H1 (cell line): ENCODE measurements around the gene NRSN2. TPM values are rescaled to one million over a fixed set of nuclear protein-coding genes. Genes with fewer than 3 reads are reported as not detected.

Source experiments
- CTCF ChIA-PET: fragments of 300-600 bp; sonication (Branson Sonifier 250); formaldehyde crosslinking; loops from one replicate; lab custom pipeline; 2021; ENCODE audit not compliant: partially characterized antibody; lab: Charles Lee
- POLR2A ChIA-PET: fragments of 300-600 bp; sonication (Branson Sonifier 250); formaldehyde crosslinking; loops from one replicate; lab custom pipeline; 2021; ENCODE audit warnings: inconsistent platforms; ENCODE audit not compliant: partially characterized antibody; lab: Charles Lee
- DNase-seq, 2 experiments: peaks; one replicate each; pipeline versions ENCODE4 v3.0.0 to v3.0.0-alpha.2; 2010 to 2022; ENCODE audit warnings: low spot score in 2 of 2, low read depth in 1 of 2, mixed read lengths in 1 of 2
- FAIRE-seq: peaks from 2 replicates; lab custom pipeline; 2011; peaks lifted over from hg19 to GRCh38; lab: Jason Lieb, UNC
- H2AFZ ChIP-seq: 2 replicates; pipeline ENCODE4 v1.8.1; 2012; ENCODE audit warnings: low read length, inconsistent platforms
- H2AK5ac ChIP-seq: 2 replicates; pipeline ENCODE4 v1.6.1; 2013; ENCODE audit warnings: low read depth, low read length
- H2BK120ac ChIP-seq: replicated peaks from 2 replicates; pipeline ENCODE3; 2013; ENCODE audit warnings: low read depth, low read length, inconsistent platforms
- H2BK12ac ChIP-seq: 2 replicates; pipeline ENCODE4 v1.6.1; 2013; ENCODE audit warnings: low read depth, low read length
- H2BK15ac ChIP-seq: 2 replicates; pipeline ENCODE4 v1.6.1; 2013; ENCODE audit warnings: low read length
- H2BK20ac ChIP-seq: 2 replicates; pipeline ENCODE4 v1.6.1; 2013; ENCODE audit warnings: low read length
- H2BK5ac ChIP-seq: 2 replicates; pipeline ENCODE4 v1.6.1; 2013; ENCODE audit warnings: low read depth, low read length
- H3K14ac ChIP-seq: 2 replicates; pipeline ENCODE4 v1.6.1; 2013; ENCODE audit warnings: inconsistent platforms; ENCODE audit not compliant: insufficient read length
- H3K18ac ChIP-seq: 2 replicates; pipeline ENCODE4 v1.6.1; 2013; ENCODE audit warnings: low read length; ENCODE audit errors: extremely low read depth
- H3K23ac ChIP-seq: 2 replicates; pipeline ENCODE4 v1.6.1; 2013; ENCODE audit warnings: inconsistent platforms; ENCODE audit not compliant: insufficient read length
- H3K23me2 ChIP-seq: 2 replicates; pipeline ENCODE4 v1.6.1; 2013; ENCODE audit warnings: low read depth, low read length
- H3K27ac ChIP-seq: 2 replicates; pipeline ENCODE4 v1.6.1; 2011; ENCODE audit warnings: low read depth, low read length, inconsistent platforms
- H3K27me3 ChIP-seq, 4 experiments: replicated peaks in 1 of 4; 1 replicate in 1 of 4; 2 replicates in 3 of 4; pipeline versions ENCODE4 v1.6.1 to v1.8.1; 2011 to 2013; ENCODE audit warnings: low read length in 3 of 4, mild to moderate bottlenecking in 3 of 4, inconsistent platforms in 2 of 4, mixed read lengths in 2 of 4, moderate library complexity in 1 of 4; ENCODE audit not compliant: control insufficient read depth in 3 of 4, insufficient read depth in 3 of 4; ENCODE audit errors: extremely low read depth in 1 of 4
- H3K36me3 ChIP-seq, 4 experiments: 2 replicates each; pipeline versions ENCODE4 v1.6.1 to v1.8.1; 2011 to 2013; ENCODE audit warnings: mild to moderate bottlenecking in 4 of 4, low read length in 3 of 4, moderate library complexity in 2 of 4, control low read depth in 1 of 4, inconsistent platforms in 1 of 4; ENCODE audit not compliant: insufficient read depth in 4 of 4, control insufficient read depth in 2 of 4
- H3K4ac ChIP-seq: replicated peaks from 2 replicates; pipeline ENCODE3; 2013; ENCODE audit warnings: low read length, low read depth, mixed read lengths, inconsistent platforms; ENCODE audit not compliant: insufficient read length
- H3K4me1 ChIP-seq, 4 experiments: replicated peaks in 1 of 4; 1 replicate in 1 of 4; 2 replicates in 3 of 4; pipeline versions ENCODE4 v1.6.1 to v1.8.1; 2011 to 2013; ENCODE audit warnings: low read length in 3 of 4, inconsistent platforms in 2 of 4, mixed read lengths in 1 of 4; ENCODE audit not compliant: insufficient read depth in 4 of 4, control insufficient read depth in 3 of 4
- H3K4me2 ChIP-seq, 2 experiments: 2 replicates each; pipeline versions ENCODE4 v1.6.1 to v1.8.1; 2011 to 2013; ENCODE audit warnings: low read depth in 2 of 2, low read length in 2 of 2, control low read depth in 1 of 2, inconsistent platforms in 1 of 2, mild to moderate bottlenecking in 1 of 2; ENCODE audit not compliant: insufficient read depth in 1 of 2
- H3K4me3 ChIP-seq, 4 experiments: fragments of 200-600, 300-600 bp in 1 of 4; sonication (generic), shearing (Covaris generic), sonication (Bioruptor Twin) in 1 of 4; 2 replicates each; pipeline versions ENCODE4 v1.5.1 to v1.8.1; 2011 to 2016; ENCODE audit warnings: low read length in 4 of 4, low read depth in 3 of 4, control low read depth in 2 of 4, inconsistent platforms in 2 of 4, mild to moderate bottlenecking in 2 of 4, mixed read lengths in 1 of 4, moderate library complexity in 1 of 4; ENCODE audit not compliant: insufficient read depth in 2 of 4; ENCODE audit errors: extremely low read depth in 1 of 4
- H3K56ac ChIP-seq: replicated peaks from 2 replicates; pipeline ENCODE3; 2013; ENCODE audit warnings: low read depth, mild to moderate bottlenecking, mixed read lengths, low read length, inconsistent platforms; ENCODE audit not compliant: insufficient read length
- H3K79me1 ChIP-seq: 2 replicates; pipeline ENCODE4 v1.6.1; 2013; ENCODE audit warnings: low read depth, low read length, control low read depth
- H3K79me2 ChIP-seq, 2 experiments: 2 replicates each; pipeline versions ENCODE4 v1.6.1 to v1.8.1; 2012 to 2013; ENCODE audit warnings: low read length in 2 of 2, mild to moderate bottlenecking in 2 of 2, inconsistent platforms in 1 of 2; ENCODE audit not compliant: insufficient read depth in 2 of 2, control insufficient read depth in 1 of 2
- H3K9ac ChIP-seq, 4 experiments: replicated peaks in 1 of 4; 1 replicate in 1 of 4; 2 replicates in 3 of 4; pipeline versions ENCODE4 v1.6.1 to v1.8.1; 2011 to 2013; ENCODE audit warnings: low read depth in 3 of 4, low read length in 3 of 4, control low read depth in 2 of 4, mild to moderate bottlenecking in 2 of 4, moderate library complexity in 2 of 4, inconsistent platforms in 1 of 4; ENCODE audit errors: extremely low read depth in 1 of 4
- H3K9me3 ChIP-seq, 2 experiments: 2 replicates each; pipeline versions ENCODE4 v1.6.1 to v1.8.1; 2012 to 2013; ENCODE audit warnings: mild to moderate bottlenecking in 2 of 2, moderate library complexity in 2 of 2, control low read depth in 1 of 2, inconsistent platforms in 1 of 2, low read depth in 1 of 2, low read length in 1 of 2, mixed read lengths in 1 of 2; ENCODE audit not compliant: insufficient read depth in 2 of 2
- H4K20me1 ChIP-seq, 2 experiments: replicated peaks in 1 of 2; 2 replicates each; pipeline versions ENCODE3 to v1.8.1; 2011 to 2013; ENCODE audit warnings: inconsistent platforms in 2 of 2, low read length in 2 of 2, mild to moderate bottlenecking in 1 of 2; ENCODE audit not compliant: insufficient read depth in 2 of 2, control insufficient read depth in 1 of 2
- H4K5ac ChIP-seq: 2 replicates; pipeline ENCODE4 v1.6.1; 2013; ENCODE audit warnings: low read length, low read depth, mixed read lengths, inconsistent platforms; ENCODE audit not compliant: insufficient read length
- H4K8ac ChIP-seq: 2 replicates; pipeline ENCODE4 v1.8.0; 2013; ENCODE audit warnings: mild to moderate bottlenecking, moderate library complexity, low read length, inconsistent platforms; ENCODE audit not compliant: insufficient read depth; ENCODE audit errors: extremely low read depth
- H4K91ac ChIP-seq: replicated peaks from 2 replicates; pipeline ENCODE3; 2013; ENCODE audit warnings: low read length, mixed read lengths, inconsistent platforms; ENCODE audit not compliant: insufficient read length
- ASH2L ChIP-seq: fragments of 200-600, 300-600 bp; sonication (generic); IDR thresholded peaks from one replicate; pipeline ENCODE4 v1.7.1; 2017; ENCODE audit warnings: low read length
- CEBPB ChIP-seq: IDR thresholded peaks from 2 replicates; pipeline ENCODE4 v1.6.1; 2012; ENCODE audit warnings: low read depth, low read length
- E2F6 ChIP-seq: IDR thresholded peaks from 2 replicates; pipeline ENCODE4 v1.6.1; 2012; ENCODE audit warnings: inconsistent platforms
- GABPA ChIP-seq: IDR thresholded peaks from 2 replicates; pipeline ENCODE4 v1.6.1; 2011; ENCODE audit warnings: mild to moderate bottlenecking, low read length, moderate library complexity, borderline replicate concordance; ENCODE audit not compliant: insufficient read depth
- HDAC2 ChIP-seq, 2 experiments: fragments of 300-600 bp in 1 of 2; sonication (generic) in 1 of 2; IDR thresholded peaks; 2 replicates each; pipeline ENCODE4 v1.6.1; 2011 to 2012; ENCODE audit warnings: low read depth in 2 of 2, low read length in 2 of 2, mild to moderate bottlenecking in 2 of 2, moderate library complexity in 2 of 2, borderline replicate concordance in 1 of 2, inconsistent platforms in 1 of 2
- JUN ChIP-seq: IDR thresholded peaks from 2 replicates; pipeline ENCODE4 v1.6.1; 2011; ENCODE audit warnings: low read depth, mild to moderate bottlenecking, improper control_type of control experiment, low read length
- POLR2A ChIP-seq, 2 experiments: IDR thresholded peaks; 1 replicate in 1 of 2; 2 replicates in 1 of 2; pipeline ENCODE4 v1.6.1; 2011; ENCODE audit warnings: low read depth in 2 of 2, low read length in 2 of 2, mild to moderate bottlenecking in 2 of 2; ENCODE audit errors: control extremely low read depth in 1 of 2
- RBBP5 ChIP-seq: IDR thresholded peaks from 2 replicates; pipeline ENCODE4 v1.7.1; 2012; ENCODE audit warnings: low read depth, mild to moderate bottlenecking, inconsistent platforms, low read length, moderate library complexity, borderline replicate concordance
- RFX5 ChIP-seq: IDR thresholded peaks from 2 replicates; pipeline ENCODE4 v1.6.1; 2011; ENCODE audit warnings: low read depth, low read length, improper control_type of control experiment, borderline replicate concordance
- TBP ChIP-seq: IDR thresholded peaks from 2 replicates; pipeline ENCODE4 v1.6.1; 2011; ENCODE audit warnings: low read depth, low read length, improper control_type of control experiment
- WGBS, 2 experiments: shearing (Covaris generic) in 1 of 2; methylation state at CpG; one replicate each; pipeline versions ENCODE4 v1.1.6 to v1.1.7; 2013 to 2015; ENCODE audit warnings: low lambda C conversion rate in 2 of 2, mixed read lengths in 2 of 2, inconsistent platforms in 1 of 2, low coverage in 1 of 2, missing lambda C conversion rate in 1 of 2; ENCODE audit not compliant: insufficient replicate concordance in 2 of 2, insufficient coverage in 1 of 2, insufficient read length in 1 of 2; ENCODE audit errors: extremely low coverage in 1 of 2, missing lambda C conversion rate in 1 of 2; 5-methylcytosine and 5-hydroxymethylcytosine counted together
- polyA plus RNA-seq, 7 experiments: library from polyadenylated mRNA; depleted of rRNA in 3 of 7; stranded (reverse) in 5 of 7; unstranded in 2 of 7; fragments of >200 nt in 5 of 7; fragments of 200-250 nt in 2 of 7; gene quantifications; 1 replicate in 5 of 7; 2 replicates in 1 of 7; 4 replicates in 1 of 7; pipeline versions ENCODE4 v1.2.1 to v1.2.3, GENCODE V29; 2011 to 2013; ENCODE audit warnings: missing spikeins in 2 of 7, mixed read lengths in 2 of 7
- total RNA-seq: library from RNA; stranded (reverse); fragmentation: NEBNext Ultra II Directional; extraction: Animal tissue kit (Norgen Biotek cat#: 25700); gene quantifications from 2 replicates; pipeline ENCODE4 v1.2.1, GENCODE V29; 2021

NRSN2 gene
- total and polyA plus RNA-seq, 2 of the 8 experiments (the other 6 are each of a cell fraction or from before 2014, with no cell fraction given), result 19.4 to 33.3 TPM

GRCh38 chr20:380763-381580 lies 34.1 kb downstream of the NRSN2 start:
- Histone ChIP-seq H3K18ac (peak overlapping the region; percentile 32), H3K27me3 (peaks cover 0 to 15% (median 8%) of the 10 kb centered on the region in 4 experiments; a peak in 5 of 7 replicates), H3K4me3 (peak overlapping the region; percentile 45 to 87 (median 53)), H2BK5ac (no peak overlapping the region), H3K9me3 (no peaks in the 10 kb centered on the region), H4K8ac (peak overlapping the region; percentile 99), H3K79me2 (peaks cover 0 to 3% of the 10 kb centered on the region in 2 experiments; a peak in 1 of 4 replicates), H4K91ac (no peak overlapping the region), H2BK15ac (no peak overlapping the region), H3K23ac (no peak overlapping the region), H3K23me2 (peaks cover 7% of the 10 kb centered on the region; the same call in 1 of the 2 replicates), H2BK20ac (no peak overlapping the region), H3K56ac (peak overlapping the region; percentile 27), H3K14ac (no peak overlapping the region), H2AK5ac (no peak overlapping the region), H3K4me1 (peaks cover 0 to 7% (median 1%) of the 10 kb centered on the region in 4 experiments; a peak in 3 of 7 replicates), H4K5ac (no peak overlapping the region), H4K20me1 (peaks cover 3 to 6% of the 10 kb centered on the region in 2 experiments), H2AFZ (no peak overlapping the region), H3K9ac (peak overlapping the region in 2 of 4 experiments; percentile 38 to 44; a peak in 2 of 7 replicates), H2BK12ac (no peak overlapping the region), H3K4me2 (peak overlapping the region; percentile 61 to 92), H3K27ac (no peak overlapping the region), H3K4ac (no peak overlapping the region), H3K36me3 (no peaks in the 10 kb centered on the region), H3K79me1 (no peaks in the 10 kb centered on the region; the same call in 1 of the 2 replicates), H2BK120ac (no peak overlapping the region)
- CTCF ChIA-PET, result interaction anchor here (1.1 to 2.6 kb wide), 4 partner anchors 19 to 47 kb away, joined by 3 to 11 read pairs (median 4); no protein-coding TSS in a partner anchor
- POLR2A ChIA-PET, result interaction anchor here (0.6 to 15.2 kb wide), 17 partner anchors 10 to 389 kb away, joined by 3 to 263 read pairs (median 5); partner anchors contain the start of genes NRSN2 and SOX12
- 2% methylated on average over 50 of the region's 93 CpGs; no CpG with 5 or more reads in 1 of the 2 experiments for WGBS, 2 experiments
- FAIRE-seq (no peak), DNase-seq (peak in 1 of 2 experiments; percentile 86)
- TF ChIP-seq ASH2L (peak; percentile 67), TBP (no peak; the same call in 1 of the 2 replicates), JUN (no peak), GABPA (0 out of 2 replicates have a peak, but pooled peaks have one; percentile 66), RBBP5 (0 out of 2 replicates have a peak, but pooled peaks have one; percentile 33), HDAC2 (IDR thresholded peaks at IDR 0.05; ENCODE audit: borderline replicate concordance in 1 of 2, low read depth in 2 of 2, low read length in 2 of 2) (no peak), E2F6 (peak; percentile 13; the same call in 1 of the 2 replicates), RFX5 (no peak), POLR2A (IDR thresholded peaks at IDR 0.05; ENCODE audit: control extremely low read depth in 1 of 2, low read depth in 2 of 2, low read length in 2 of 2) (peak in 1 of 2 experiments; percentile 45; a peak in 1 of 3 replicates), CEBPB (peak; percentile 72)
